ENCODE results near the gene KANSL1.
A peak's percentile ranks its signal among the peaks of the same experiment; 100 is the strongest.

The KANSL1 gene

GRCh38 chr17:46135879-46136563, 57.2 kb downstream of the KANSL1 start:
- peak in 1 of 3 donors; percentile 31 for DNase-seq
- Histone ChIP-seq H3K4me3 (ENCODE audit: control insufficient read depth in 1 of 7, extremely low read depth in 1 of 7, insufficient read depth in 4 of 7, low read depth in 2 of 7, low read length in 6 of 7) (no peak overlapping the region), H3K27me3 (replicated peaks in 2 of 5; ENCODE audit: control insufficient read depth in 4 of 5, insufficient read depth in 5 of 5, low read length in 4 of 5) (no peaks in the 10 kb centered on the region), H3K4me1 (ENCODE audit: control extremely low read depth in 1 of 4, control insufficient read depth in 4 of 4, insufficient read depth in 4 of 4, low read length in 3 of 4) (peaks cover 0 to 37% (median 5%) of the 10 kb centered on the region in 4 experiments), H3K36me3 (ENCODE audit: control insufficient read depth in 4 of 4, insufficient read depth in 4 of 4, low read length in 3 of 4) (peaks cover 0 to 6% (median 2%) of the 10 kb centered on the region in 4 experiments), H3K27ac (ENCODE audit: insufficient read depth in 1 of 2, low read depth in 1 of 2, low read length in 2 of 2, poor library complexity in 1 of 2, severe bottlenecking in 2 of 2) (no peak overlapping the region), H3K9me3 (ENCODE audit: control extremely low read depth in 1 of 5, control insufficient read depth in 4 of 5, insufficient read depth in 2 of 5, low read depth in 1 of 5, low read length in 4 of 5) (no peaks in the 10 kb centered on the region)
- ChIA-PET CTCF (interaction anchor here (0.7 to 1.2 kb wide), 2 partner anchors 10 to 22 kb away, joined by 3 read pairs; no protein-coding TSS in a partner anchor), POLR2A (no interaction called here)
- 58% methylated on average over 1 of the region's 3 CpGs for WGBS (ENCODE audit: insufficient coverage)

- Histone ChIP-seq H3K4me3 (ENCODE audit: control insufficient read depth in 1 of 7, extremely low read depth in 1 of 7, insufficient read depth in 4 of 7, low read depth in 2 of 7, low read length in 6 of 7) (no peak overlapping the region), H3K4me1 (ENCODE audit: control extremely low read depth in 1 of 4, control insufficient read depth in 4 of 4, insufficient read depth in 4 of 4, low read length in 3 of 4) (peaks cover 0 to 34% (median 5%) of the 10 kb centered on the region in 4 experiments), H3K27ac (ENCODE audit: insufficient read depth in 1 of 2, low read depth in 1 of 2, low read length in 2 of 2, poor library complexity in 1 of 2, severe bottlenecking in 2 of 2) (no peak overlapping the region), H3K36me3 (ENCODE audit: control insufficient read depth in 4 of 4, insufficient read depth in 4 of 4, low read length in 3 of 4) (peaks cover 0 to 6% (median 2%) of the 10 kb centered on the region in 4 experiments), H3K9me3 (ENCODE audit: control extremely low read depth in 1 of 5, control insufficient read depth in 4 of 5, insufficient read depth in 2 of 5, low read depth in 1 of 5, low read length in 4 of 5) (no peaks in the 10 kb centered on the region), H3K27me3 (replicated peaks in 2 of 5; ENCODE audit: control insufficient read depth in 4 of 5, insufficient read depth in 5 of 5, low read length in 4 of 5) (no peaks in the 10 kb centered on the region)
- ChIA-PET CTCF (interaction anchor here (0.7 to 1.0 kb wide), 3 partner anchors 10 to 21 kb away, joined by 3 read pairs; no protein-coding TSS in a partner anchor), POLR2A (no interaction called here)
- DNase-seq: no peak
- 95% methylated on average over 3 of the region's 4 CpGs for WGBS (ENCODE audit: insufficient coverage)
Measured at GRCh38 chr17:46135126-46135812, 58.0 kb downstream of the KANSL1 start.

GRCh38 chr17:46129302-46129701, 63.9 kb downstream of the KANSL1 start:
- CTCF ChIA-PET: no interaction called here

GRCh38 chr17:46128453-46128852, 64.8 kb downstream of the KANSL1 start:
- Histone ChIP-seq H3K4me1 (ENCODE audit: control extremely low read depth in 1 of 4, control insufficient read depth in 4 of 4, insufficient read depth in 4 of 4, low read length in 3 of 4) (peaks cover 0 to 2% (median under 1%) of the 10 kb centered on the region in 4 experiments), H3K27me3 (replicated peaks in 2 of 5; ENCODE audit: control insufficient read depth in 4 of 5, insufficient read depth in 5 of 5, low read length in 4 of 5) (no peaks in the 10 kb centered on the region), H3K36me3 (ENCODE audit: control insufficient read depth in 4 of 4, insufficient read depth in 4 of 4, low read length in 3 of 4) (peaks cover 0 to 11% (median 1%) of the 10 kb centered on the region in 4 experiments), H3K9me3 (ENCODE audit: control extremely low read depth in 1 of 5, control insufficient read depth in 4 of 5, insufficient read depth in 2 of 5, low read depth in 1 of 5, low read length in 4 of 5) (no peaks in the 10 kb centered on the region), H3K27ac (ENCODE audit: insufficient read depth in 1 of 2, low read depth in 1 of 2, low read length in 2 of 2, poor library complexity in 1 of 2, severe bottlenecking in 2 of 2) (no peak overlapping the region), H3K4me3 (ENCODE audit: control insufficient read depth in 1 of 7, extremely low read depth in 1 of 7, insufficient read depth in 4 of 7, low read depth in 2 of 7, low read length in 6 of 7) (no peak overlapping the region)
- no peak for DNase-seq
- POLR2A ChIA-PET: interaction anchor here (0.5 kb wide), 1 partner anchor 910 kb away, joined by 3 read pairs; no protein-coding TSS in a partner anchor
- CTCF ChIA-PET: no interaction called here
- 98% methylated on average over 4 of the region's 4 CpGs for WGBS (ENCODE audit: insufficient coverage)

More at GRCh38 chr17:46129302-46129701, 63.9 kb downstream of the KANSL1 start:
- DNase-seq: no peak
- peaks cover 0 to 2% (median under 1%) of the 10 kb centered on the region in 4 experiments for H3K4me1 ChIP-seq (ENCODE audit: control extremely low read depth in 1 of 4, control insufficient read depth in 4 of 4, insufficient read depth in 4 of 4, low read length in 3 of 4)
- POLR2A ChIA-PET: no interaction called here
- H3K27me3 ChIP-seq (replicated peaks in 2 of 5; ENCODE audit: control insufficient read depth in 4 of 5, insufficient read depth in 5 of 5, low read length in 4 of 5): no peaks in the 10 kb centered on the region
- no peaks in the 10 kb centered on the region for H3K9me3 ChIP-seq (ENCODE audit: control extremely low read depth in 1 of 5, control insufficient read depth in 4 of 5, insufficient read depth in 2 of 5, low read depth in 1 of 5, low read length in 4 of 5)
- no peak overlapping the region for H3K4me3 ChIP-seq (ENCODE audit: control insufficient read depth in 1 of 7, extremely low read depth in 1 of 7, insufficient read depth in 4 of 7, low read depth in 2 of 7, low read length in 6 of 7)
- no peak overlapping the region for H3K27ac ChIP-seq (ENCODE audit: insufficient read depth in 1 of 2, low read depth in 1 of 2, low read length in 2 of 2, poor library complexity in 1 of 2, severe bottlenecking in 2 of 2)
- peaks cover 0 to 11% (median 0%) of the 10 kb centered on the region in 4 experiments for H3K36me3 ChIP-seq (ENCODE audit: control insufficient read depth in 4 of 4, insufficient read depth in 4 of 4, low read length in 3 of 4)
- no CpG with 5 or more reads among the region's 2 CpGs for WGBS (ENCODE audit: insufficient coverage)

GRCh38 chr17:46127524-46127923, 65.7 kb downstream of the KANSL1 start:
- peaks cover 0 to 2% (median under 1%) of the 10 kb centered on the region in 4 experiments for H3K4me1 ChIP-seq (ENCODE audit: control extremely low read depth in 1 of 4, control insufficient read depth in 4 of 4, insufficient read depth in 4 of 4, low read length in 3 of 4)
- ChIA-PET CTCF (interaction anchor here (0.5 to 1.7 kb wide), 2 partner anchors 10 to 18 kb away, joined by 3 to 4 read pairs; no protein-coding TSS in a partner anchor), POLR2A (no interaction called here)
- no peak for DNase-seq
- no peaks in the 10 kb centered on the region for H3K27me3 ChIP-seq (replicated peaks in 2 of 5; ENCODE audit: control insufficient read depth in 4 of 5, insufficient read depth in 5 of 5, low read length in 4 of 5)
- peaks cover 0 to 5% (median 2%) of the 10 kb centered on the region in 4 experiments for H3K36me3 ChIP-seq (ENCODE audit: control insufficient read depth in 4 of 4, insufficient read depth in 4 of 4, low read length in 3 of 4)
- no peak overlapping the region for H3K4me3 ChIP-seq (ENCODE audit: control insufficient read depth in 1 of 7, extremely low read depth in 1 of 7, insufficient read depth in 4 of 7, low read depth in 2 of 7, low read length in 6 of 7)
- no peak overlapping the region for H3K27ac ChIP-seq (ENCODE audit: insufficient read depth in 1 of 2, low read depth in 1 of 2, low read length in 2 of 2, poor library complexity in 1 of 2, severe bottlenecking in 2 of 2)
- no peaks in the 10 kb centered on the region for H3K9me3 ChIP-seq (ENCODE audit: control extremely low read depth in 1 of 5, control insufficient read depth in 4 of 5, insufficient read depth in 2 of 5, low read depth in 1 of 5, low read length in 4 of 5)
- 100% methylated on average over 1 of the region's 2 CpGs for WGBS (ENCODE audit: insufficient coverage)

DNA sequence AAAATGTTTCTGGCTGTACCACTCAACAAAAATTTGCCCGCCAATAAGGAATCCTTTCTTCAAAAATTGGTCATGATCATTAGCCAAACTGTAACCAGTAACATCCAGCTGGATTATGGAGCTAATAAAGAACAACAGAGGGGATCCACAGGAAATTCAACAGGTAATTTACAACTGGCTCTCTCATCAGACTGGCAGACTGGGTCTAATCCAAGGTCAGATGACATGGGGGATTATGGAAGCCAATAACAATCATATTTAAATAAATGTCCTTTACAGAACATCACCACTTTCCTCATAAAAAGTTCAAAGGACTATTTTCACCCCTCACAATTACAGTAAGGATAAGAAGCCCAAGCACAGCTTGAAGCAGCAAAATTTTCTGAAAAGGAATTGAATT, 66.4 kb downstream of the KANSL1 start:
- DNase-seq: no peak
- peaks cover 0 to 5% (median 2%) of the 10 kb centered on the region in 4 experiments for H3K36me3 ChIP-seq (ENCODE audit: control insufficient read depth in 4 of 4, insufficient read depth in 4 of 4, low read length in 3 of 4)
- no peak overlapping the region for H3K4me3 ChIP-seq (ENCODE audit: control insufficient read depth in 1 of 7, extremely low read depth in 1 of 7, insufficient read depth in 4 of 7, low read depth in 2 of 7, low read length in 6 of 7)
- WGBS (ENCODE audit: insufficient coverage): 100% methylated on average over 1 of the region's 1 CpG
- H3K9me3 ChIP-seq (ENCODE audit: control extremely low read depth in 1 of 5, control insufficient read depth in 4 of 5, insufficient read depth in 2 of 5, low read depth in 1 of 5, low read length in 4 of 5): no peaks in the 10 kb centered on the region
- H3K4me1 ChIP-seq (ENCODE audit: control extremely low read depth in 1 of 4, control insufficient read depth in 4 of 4, insufficient read depth in 4 of 4, low read length in 3 of 4): peaks cover 0 to 6% (median under 1%) of the 10 kb centered on the region in 4 experiments
- CTCF ChIA-PET: interaction anchor here (0.5 to 1.7 kb wide), 2 partner anchors 11 to 19 kb away, joined by 3 to 4 read pairs; no protein-coding TSS in a partner anchor
- H3K27ac ChIP-seq (ENCODE audit: insufficient read depth in 1 of 2, low read depth in 1 of 2, low read length in 2 of 2, poor library complexity in 1 of 2, severe bottlenecking in 2 of 2): no peak overlapping the region
- POLR2A ChIA-PET: no interaction called here
- H3K27me3 ChIP-seq (replicated peaks in 2 of 5; ENCODE audit: control insufficient read depth in 4 of 5, insufficient read depth in 5 of 5, low read length in 4 of 5): no peaks in the 10 kb centered on the region
